Transverse colon (tissue), 4 donors: ENCODE data around the gene ARHGEF1.

Experiments
- CTCF ChIP-seq, 5 experiments: fragments of 200-600 bp in 3 of 5; fragments of 450-650 bp in 2 of 5; sonication (generic) in 3 of 5; IDR thresholded peaks; 1 replicate in 2 of 5; 2 replicates in 3 of 5; pipeline ENCODE4 v1.5.1; 2016 to 2017; ENCODE audit warnings: antibody characterized with exemption in 5 of 5, inconsistent platforms in 3 of 5, mild to moderate bottlenecking in 2 of 5, moderate library complexity in 1 of 5
- EP300 ChIP-seq: sonication (generic); formaldehyde crosslinking; IDR thresholded peaks from one replicate; pipeline ENCODE4 v1.6.1; 2017; ENCODE audit warnings: antibody characterized with exemption, low read depth
- POLR2A ChIP-seq: fragments of 450-650 bp; IDR thresholded peaks from one replicate; pipeline ENCODE4 v1.6.1; 2016; ENCODE audit warnings: antibody characterized with exemption, mild to moderate bottlenecking, moderate library complexity
- POLR2AphosphoS5 ChIP-seq, 3 donors: sonication (generic); formaldehyde crosslinking; IDR thresholded peaks; one replicate each; pipeline ENCODE4 v1.6.1; 2016; ENCODE audit warnings: antibody characterized with exemption in 3 of 3

GRCh38 chr19:41918095-41918494 lies 35.1 kb downstream of the ARHGEF1 start:
- TF ChIP-seq CTCF (IDR thresholded peaks at IDR 0.05) (no peak), POLR2A (no peak), POLR2AphosphoS5 (IDR thresholded peaks at IDR 0.05) (no peak), EP300 (no peak)
